Adrenal gland (tissue), 12 donors: ENCODE data around the gene KCNK6. TPM values are rescaled to one million over a fixed set of nuclear protein-coding genes. Genes with fewer than 3 reads are reported as not detected.

Experiments
- DNase-seq, 7 donors: peaks; one replicate each; pipeline ENCODE4 v3.0.0-alpha.2; 2019 to 2020
- H3K27ac ChIP-seq, 5 donors: fragments of 200-600 bp; sonication (generic) in 4 of 5; 1 replicate in 3 of 5; 2 replicates in 2 of 5; pipeline versions ENCODE4 v1.5.1 to v1.8.0; 2016 to 2020; ENCODE audit warnings: mild to moderate bottlenecking in 1 of 5
- H3K27me3 ChIP-seq: fragments of 200-600 bp; 2 replicates; pipeline ENCODE4 v1.8.0; 2021
- H3K36me3 ChIP-seq, 2 donors: fragments of 200-600 bp; replicated peaks in 1 of 2; 1 replicate in 1 of 2; 2 replicates in 1 of 2; pipeline versions ENCODE4 v1.5.1 to v1.8.0; 2018 to 2022
- H3K4me1 ChIP-seq, 2 donors: fragments of 200-600 bp; replicated peaks in 1 of 2; 1 replicate in 1 of 2; 2 replicates in 1 of 2; pipeline versions ENCODE4 v1.5.1 to v1.8.0; 2018 to 2021
- H3K4me3 ChIP-seq, 4 donors: fragments of 200-600 bp; sonication (generic) in 3 of 4; one replicate each; pipeline ENCODE4 v1.5.1; 2016 to 2018
- H3K9me3 ChIP-seq, 3 donors: fragments of 200-600 bp; sonication (generic) in 1 of 3; replicated peaks in 1 of 3; 1 replicate in 2 of 3; 2 replicates in 1 of 3; pipeline versions ENCODE4 v1.5.1 to v1.8.0; 2016 to 2021
- CTCF ChIP-seq, 6 experiments: fragments of 450-650 bp in 4 of 6; fragments of 200-600 bp in 2 of 6; sonication (generic) in 1 of 6; IDR thresholded peaks; 1 replicate in 5 of 6; 2 replicates in 1 of 6; pipeline versions ENCODE4 v1.5.1 to v1.8.0; 2016 to 2021; ENCODE audit warnings: antibody characterized with exemption in 6 of 6, mild to moderate bottlenecking in 2 of 6, moderate library complexity in 1 of 6
- POLR2A ChIP-seq, 2 donors: fragments of 450-650 bp; IDR thresholded peaks; one replicate each; pipeline ENCODE4 v1.6.1; 2017; ENCODE audit warnings: antibody characterized with exemption in 2 of 2, mild to moderate bottlenecking in 2 of 2, moderate library complexity in 1 of 2
- WGBS, 4 donors: extraction: QIAGEN DNeasy Blood & Tissue Kit in 2 of 4; methylation state at CpG; one replicate each; pipeline versions ENCODE4 v1.1.5 to v1.1.7; 2013 to 2017; 5-methylcytosine and 5-hydroxymethylcytosine counted together
- intact Hi-C, 2 donors: fragments of 100-400 bp; cut with DNase I; formaldehyde crosslinking; loops; one replicate each; pipeline versions ENCODE4 v1.14.1 to v1.15.0; 2022 to 2023
- polyA plus RNA-seq, 3 donors: library from polyadenylated mRNA; stranded (reverse); fragments of 200-250 nt in 2 of 3; fragments of 350-450 nt in 1 of 3; fragmentation: Illumina TruSeq in 1 of 3; extraction: RNeasy Lipid Tissue Mini Kit (QIAGEN cat#74804) in 1 of 3; gene quantifications; one replicate each; pipeline ENCODE4 v1.2.3, GENCODE V29; 2013 to 2014
- total RNA-seq, 9 donors: library from RNA; depleted of rRNA in 4 of 9; stranded (reverse); fragments of >200 nt in 4 of 9; fragments of 120-200 nt in 1 of 9; fragmentation: NEBNext Ultra II Directional in 1 of 9; extraction: Animal tissue kit (Norgen Biotek cat#: 25700) in 1 of 9; gene quantifications; one replicate each; pipeline versions ENCODE4 v1.1.0 to v1.2.4, GENCODE V29; 2013 to 2023
- donor health status: healthy with polysubstance abuse.
- donor health status: Bipolar disorder and iron deficiency.
- donor health status: DM: yes; HTN: yes; CAD: no.
- donor health status: DM: no; HTN: no; CAD: no.
- donor health status: DM: no; HTN: no; CAD: no.
- donor health status: DM: yes; HTN: yes; CAD: no.

KCNK6 gene
- total and polyA plus RNA-seq, 12 donors: 1.2 to 6.0 (median 4.0) TPM

DNA sequence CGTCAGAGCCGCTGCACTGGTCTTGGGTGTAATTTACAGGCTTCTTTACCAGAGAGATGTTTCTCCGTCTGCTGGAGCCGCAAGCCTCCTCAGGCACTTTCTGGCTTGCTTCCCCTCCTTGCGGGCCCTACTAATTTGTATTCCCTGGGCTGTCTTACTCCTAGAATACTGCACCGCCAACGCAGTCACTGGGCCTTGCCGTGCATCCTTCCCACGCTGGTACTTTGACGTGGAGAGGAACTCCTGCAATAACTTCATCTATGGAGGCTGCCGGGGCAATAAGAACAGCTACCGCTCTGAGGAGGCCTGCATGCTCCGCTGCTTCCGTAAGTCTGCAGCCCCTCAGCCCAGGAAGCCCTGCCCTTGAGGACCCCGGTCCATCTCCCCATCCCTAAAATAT is 29.7 kb upstream of the KCNK6 start:
- no peaks in the 10 kb centered on the region for H3K27me3 ChIP-seq
- H3K4me3 ChIP-seq: no peak overlapping the region
- no peaks in the 10 kb centered on the region for H3K9me3 ChIP-seq
- WGBS, 4 donors: 96 to 97% (median 96%) methylated on average over 9 to 15 of the region's 15 CpGs
- TF ChIP-seq CTCF (IDR thresholded peaks at IDR 0.05) (no peak), POLR2A (IDR thresholded peaks at IDR 0.05) (no peak)
- H3K27ac ChIP-seq: no peak overlapping the region
- peaks cover 0 to 32% of the 10 kb centered on the region in 2 donors for H3K36me3 ChIP-seq
- DNase-seq: no peak
- H3K4me1 ChIP-seq: peaks cover 0 to 12% of the 10 kb centered on the region in 2 donors
- intact Hi-C loops: no loop called here

DNA sequence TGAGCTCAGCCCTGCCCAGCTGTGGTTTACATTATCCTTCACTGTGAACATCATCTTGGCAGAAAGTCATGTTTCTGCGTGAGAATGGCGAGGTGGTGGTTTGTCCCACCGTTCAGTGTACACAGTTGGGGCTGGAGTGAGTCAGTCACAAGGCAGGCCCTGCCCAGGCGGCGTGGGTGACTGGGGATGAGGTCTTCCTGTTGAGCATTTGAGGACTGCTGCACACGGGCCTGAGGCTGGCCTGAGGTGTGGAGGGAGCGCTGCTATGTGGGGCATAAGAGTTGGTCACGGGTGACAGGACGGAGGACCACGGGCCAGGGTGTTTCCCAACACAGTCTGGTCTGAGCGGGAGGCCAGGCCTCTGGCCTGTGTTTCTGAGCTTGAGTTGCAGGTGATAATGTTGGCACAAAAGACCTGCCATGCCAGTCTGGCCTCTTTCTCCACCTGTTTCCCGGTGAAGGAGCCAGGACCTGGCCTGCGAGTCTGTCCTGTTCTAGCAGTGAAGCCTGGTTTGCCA is 29.0 kb upstream of the KCNK6 start:
- Histone ChIP-seq H3K27me3 (no peaks in the 10 kb centered on the region), H3K4me1 (peaks cover 0 to 5% of the 10 kb centered on the region in 2 donors), H3K27ac (no peak overlapping the region), H3K4me3 (no peak overlapping the region), H3K9me3 (no peaks in the 10 kb centered on the region), H3K36me3 (peaks cover 0 to 32% of the 10 kb centered on the region in 2 donors)
- DNase-seq: no peak
- intact Hi-C loops: no loop called here
- TF ChIP-seq CTCF (IDR thresholded peaks at IDR 0.05): no peak
- TF ChIP-seq POLR2A (IDR thresholded peaks at IDR 0.05): no peak
- 84 to 91% (median 89%) methylated on average over 11 to 13 of the region's 13 CpGs for WGBS, 4 donors

DNA sequence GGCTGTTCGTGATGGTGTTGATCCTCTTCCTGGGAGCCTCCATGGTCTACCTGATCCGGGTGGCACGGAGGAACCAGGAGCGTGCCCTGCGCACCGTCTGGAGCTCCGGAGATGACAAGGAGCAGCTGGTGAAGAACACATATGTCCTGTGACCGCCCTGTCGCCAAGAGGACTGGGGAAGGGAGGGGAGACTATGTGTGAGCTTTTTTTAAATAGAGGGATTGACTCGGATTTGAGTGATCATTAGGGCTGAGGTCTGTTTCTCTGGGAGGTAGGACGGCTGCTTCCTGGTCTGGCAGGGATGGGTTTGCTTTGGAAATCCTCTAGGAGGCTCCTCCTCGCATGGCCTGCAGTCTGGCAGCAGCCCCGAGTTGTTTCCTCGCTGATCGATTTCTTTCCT is 27.8 kb upstream of the KCNK6 start:
- TF ChIP-seq POLR2A (IDR thresholded peaks at IDR 0.05): no peak
- intact Hi-C loops: no loop called here
- 85 to 89% (median 87%) methylated on average over 8 to 15 of the region's 15 CpGs for WGBS, 4 donors
- Histone ChIP-seq H3K9me3 (no peaks in the 10 kb centered on the region), H3K27ac (no peak overlapping the region), H3K4me3 (no peak overlapping the region), H3K4me1 (no peaks in the 10 kb centered on the region), H3K27me3 (no peaks in the 10 kb centered on the region), H3K36me3 (peaks cover 0 to 32% of the 10 kb centered on the region in 2 donors)
- no peak for DNase-seq

GRCh38 chr19:38293281-38293680 is 26.4 kb upstream of the KCNK6 start:
- DNase-seq: no peak
- Histone ChIP-seq H3K27ac (no peak overlapping the region), H3K27me3 (no peaks in the 10 kb centered on the region), H3K4me3 (no peak overlapping the region), H3K4me1 (no peaks in the 10 kb centered on the region), H3K9me3 (no peaks in the 10 kb centered on the region), H3K36me3 (peaks cover 0 to 28% of the 10 kb centered on the region in 2 donors)
- no peak for TF ChIP-seq CTCF (IDR thresholded peaks at IDR 0.05)
- no peak for TF ChIP-seq POLR2A (IDR thresholded peaks at IDR 0.05)
- WGBS, 4 donors: 88 to 96% (median 95%) methylated on average over 8 to 9 of the region's 9 CpGs
- intact Hi-C loops: no loop called here

GRCh38 chr19:38294090-38294489 is 25.6 kb upstream of the KCNK6 start:
- Histone ChIP-seq H3K36me3 (peaks cover 0 to 25% of the 10 kb centered on the region in 2 donors), H3K4me3 (no peak overlapping the region), H3K27me3 (no peaks in the 10 kb centered on the region), H3K4me1 (no peaks in the 10 kb centered on the region), H3K27ac (no peak overlapping the region), H3K9me3 (no peaks in the 10 kb centered on the region)
- TF ChIP-seq CTCF (IDR thresholded peaks at IDR 0.05) (no peak), POLR2A (IDR thresholded peaks at IDR 0.05) (no peak)
- intact Hi-C loops: no loop called here
- no peak for DNase-seq
- 78 to 89% (median 87%) methylated on average over 6 to 8 of the region's 8 CpGs for WGBS, 4 donors
